Measurements from ENCODE around the gene FAM107B.

DNA sequence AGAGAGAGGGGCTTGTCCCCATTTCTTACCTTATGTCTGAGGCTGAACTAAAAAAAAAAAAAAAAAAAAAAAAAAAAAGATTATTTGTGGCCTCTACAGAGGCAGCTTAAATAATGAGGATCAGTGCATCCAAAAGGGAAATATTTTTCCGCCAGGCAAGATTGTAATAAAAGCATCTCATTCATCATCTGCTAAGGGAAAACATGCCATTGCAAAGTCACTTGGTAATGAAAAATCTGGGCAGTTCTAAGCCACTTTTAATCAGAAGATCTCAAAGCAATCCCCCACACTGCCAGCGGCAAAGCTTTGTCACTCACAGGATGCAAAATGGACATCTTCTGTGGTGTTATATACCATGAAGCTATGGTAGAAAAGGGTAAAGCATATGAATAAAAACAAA, 3.8 kb downstream of the FAM107B start:
- no peak for TF ChIP-seq POLR2A (IDR thresholded peaks at IDR 0.05)
- TF ChIP-seq, protein P1, sequence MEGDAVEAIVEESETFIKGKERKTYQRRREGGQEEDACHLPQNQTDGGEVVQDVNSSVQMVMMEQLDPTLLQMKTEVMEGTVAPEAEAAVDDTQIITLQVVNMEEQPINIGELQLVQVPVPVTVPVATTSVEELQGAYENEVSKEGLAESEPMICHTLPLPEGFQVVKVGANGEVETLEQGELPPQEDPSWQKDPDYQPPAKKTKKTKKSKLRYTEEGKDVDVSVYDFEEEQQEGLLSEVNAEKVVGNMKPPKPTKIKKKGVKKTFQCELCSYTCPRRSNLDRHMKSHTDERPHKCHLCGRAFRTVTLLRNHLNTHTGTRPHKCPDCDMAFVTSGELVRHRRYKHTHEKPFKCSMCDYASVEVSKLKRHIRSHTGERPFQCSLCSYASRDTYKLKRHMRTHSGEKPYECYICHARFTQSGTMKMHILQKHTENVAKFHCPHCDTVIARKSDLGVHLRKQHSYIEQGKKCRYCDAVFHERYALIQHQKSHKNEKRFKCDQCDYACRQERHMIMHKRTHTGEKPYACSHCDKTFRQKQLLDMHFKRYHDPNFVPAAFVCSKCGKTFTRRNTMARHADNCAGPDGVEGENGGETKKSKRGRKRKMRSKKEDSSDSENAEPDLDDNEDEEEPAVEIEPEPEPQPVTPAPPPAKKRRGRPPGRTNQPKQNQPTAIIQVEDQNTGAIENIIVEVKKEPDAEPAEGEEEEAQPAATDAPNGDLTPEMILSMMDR (IDR thresholded peaks at IDR 0.05), result no peak

Data from uterus (tissue), 2 donors.